Activated T-helper 1 cell treated with anti-CD3 and anti-CD28 coated beads, Interleukin-2, amount 50 U/mL, for 16 hours (primary cell): Measurements from ENCODE around the gene MAP2K6.

Experiments used
- DNase-seq, 2 donors: peaks; one replicate each; pipeline ENCODE4 v3.0.0-alpha.2; 2020; ENCODE audit warnings: low read depth in 1 of 2, low spot score in 1 of 2

MAP2K6 gene

GRCh38 chr17:69425978-69426377 is 11.5 kb downstream of the MAP2K6 start:
- DNase-seq: no peak

GRCh38 chr17:69427486-69428197 is 13.1 kb downstream of the MAP2K6 start:
- DNase-seq: no peak

- DNase-seq: no peak
These were observed 13.9 kb downstream of the MAP2K6 start for GRCh38 chr17:69428252-69428980.

GRCh38 chr17:69430488-69430887 is 16.0 kb downstream of the MAP2K6 start:
- no peak for DNase-seq

- no peak for DNase-seq
These were observed 17.3 kb downstream of the MAP2K6 start for GRCh38 chr17:69431835-69432234.

- no peak for DNase-seq
These were observed 18.6 kb downstream of the MAP2K6 start for GRCh38 chr17:69433093-69433492.

- DNase-seq: no peak
These were observed 19.7 kb downstream of the MAP2K6 start for GRCh38 chr17:69434164-69434579.

- no peak for DNase-seq
These were observed 21.6 kb downstream of the MAP2K6 start for GRCh38 chr17:69435971-69436696.

GRCh38 chr17:69437475-69437874 is 23.0 kb downstream of the MAP2K6 start:
- DNase-seq: no peak

- no peak for DNase-seq
These were observed 24.3 kb downstream of the MAP2K6 start for GRCh38 chr17:69438776-69439175.

GRCh38 chr17:69441179-69441578 is 26.7 kb downstream of the MAP2K6 start:
- no peak for DNase-seq

GRCh38 chr17:69443138-69443537 is 28.6 kb downstream of the MAP2K6 start:
- DNase-seq: no peak

- DNase-seq: no peak
These were observed 29.5 kb downstream of the MAP2K6 start for GRCh38 chr17:69444023-69444422.

- DNase-seq: no peak
These were observed 30.6 kb downstream of the MAP2K6 start for GRCh38 chr17:69445132-69445531.

GRCh38 chr17:69447726-69448125 is 33.2 kb downstream of the MAP2K6 start:
- DNase-seq: no peak

GRCh38 chr17:69448431-69449102 is 34.1 kb downstream of the MAP2K6 start:
- DNase-seq: no peak

GRCh38 chr17:69450131-69450530 is 35.6 kb downstream of the MAP2K6 start:
- DNase-seq: no peak

- no peak for DNase-seq
These were observed 36.4 kb downstream of the MAP2K6 start for GRCh38 chr17:69450918-69451317.

GRCh38 chr17:69451416-69452394 is 37.2 kb downstream of the MAP2K6 start:
- DNase-seq: no peak

- no peak for DNase-seq
These were observed 38.3 kb downstream of the MAP2K6 start for GRCh38 chr17:69452664-69453260.
